H9 (cell line): ENCODE measurements around the gene GFY. TPM values are rescaled to one million over a fixed set of nuclear protein-coding genes. Genes with fewer than 3 reads are reported as not detected.

ENCODE experiments used
- DNase-seq: peaks from one replicate; pipeline ENCODE4 v3.0.0-alpha.2; 2017
- H2AFZ ChIP-seq: one replicate; pipeline ENCODE4 v1.6.1; 2013; ENCODE audit warnings: mild to moderate bottlenecking, low read length, control low read depth, moderate library complexity
- H2AK5ac ChIP-seq: 2 replicates; pipeline ENCODE4 v1.6.1; 2013; ENCODE audit warnings: low read length, control low read depth, mixed read lengths; ENCODE audit not compliant: insufficient read length
- H2BK120ac ChIP-seq: one replicate; pipeline ENCODE4 v1.6.1; 2013; ENCODE audit warnings: low read depth, mild to moderate bottlenecking, low read length, control low read depth, inconsistent platforms; ENCODE audit not compliant: poor library complexity, severe bottlenecking
- H2BK12ac ChIP-seq: 2 replicates; pipeline ENCODE4 v1.6.1; 2013; ENCODE audit warnings: low read length, control low read depth, mixed read lengths, low read depth; ENCODE audit not compliant: insufficient read length
- H2BK15ac ChIP-seq: 2 replicates; pipeline ENCODE4 v1.6.1; 2013; ENCODE audit warnings: low read depth, low read length, control low read depth
- H2BK20ac ChIP-seq: one replicate; pipeline ENCODE4 v1.6.1; 2013; ENCODE audit warnings: low read depth, mild to moderate bottlenecking, low read length, control low read depth, inconsistent platforms; ENCODE audit not compliant: poor library complexity, severe bottlenecking
- H2BK5ac ChIP-seq: 2 replicates; pipeline ENCODE4 v1.6.1; 2013; ENCODE audit warnings: low read length, control low read depth, mixed read lengths; ENCODE audit not compliant: insufficient read length
- H3K14ac ChIP-seq: 2 replicates; pipeline ENCODE4 v1.6.1; 2013; ENCODE audit warnings: low read length, control low read depth; ENCODE audit not compliant: insufficient read depth
- H3K18ac ChIP-seq: 2 replicates; pipeline ENCODE4 v1.6.1; 2013; ENCODE audit warnings: low read depth, mild to moderate bottlenecking, mixed read lengths, low read length, control low read depth; ENCODE audit not compliant: insufficient read length
- H3K23ac ChIP-seq: 2 replicates; pipeline ENCODE4 v1.6.1; 2013; ENCODE audit warnings: low read length, control low read depth, mixed read lengths, low read depth; ENCODE audit not compliant: insufficient read length
- H3K23me2 ChIP-seq: 2 replicates; pipeline ENCODE4 v1.6.1; 2013; ENCODE audit warnings: low read depth, mild to moderate bottlenecking, mixed read lengths, low read length, control low read depth; ENCODE audit not compliant: insufficient read length, poor library complexity, severe bottlenecking
- H3K27ac ChIP-seq: 2 replicates; pipeline ENCODE4 v1.5.1; 2013; ENCODE audit warnings: low read length, control low read depth, mixed read lengths, low read depth; ENCODE audit not compliant: insufficient read length
- H3K27me3 ChIP-seq: 2 replicates; pipeline ENCODE4 v1.6.1; 2013; ENCODE audit warnings: low read length, control low read depth, inconsistent platforms; ENCODE audit not compliant: insufficient read depth
- H3K4ac ChIP-seq: 2 replicates; pipeline ENCODE4 v1.6.1; 2013; ENCODE audit warnings: low read depth, mild to moderate bottlenecking, control low read depth, inconsistent platforms, low read length, moderate library complexity
- H3K4me1 ChIP-seq: 2 replicates; pipeline ENCODE4 v1.6.1; 2013; ENCODE audit warnings: low read length, control low read depth, inconsistent platforms; ENCODE audit not compliant: insufficient read depth
- H3K4me2 ChIP-seq: 2 replicates; pipeline ENCODE4 v1.6.1; 2013; ENCODE audit warnings: low read length, control low read depth, mixed read lengths; ENCODE audit not compliant: insufficient read length, insufficient read depth
- H3K56ac ChIP-seq: 2 replicates; pipeline ENCODE4 v1.6.1; 2013; ENCODE audit warnings: low read depth, mild to moderate bottlenecking, mixed read lengths, low read length, control low read depth; ENCODE audit not compliant: insufficient read length
- H3K79me1 ChIP-seq: 2 replicates; pipeline ENCODE4 v1.6.1; 2013; ENCODE audit warnings: low read depth, mild to moderate bottlenecking, moderate library complexity, low read length, control low read depth, inconsistent platforms; ENCODE audit not compliant: insufficient read depth, poor library complexity, severe bottlenecking
- H3K79me2 ChIP-seq: 2 replicates; pipeline ENCODE4 v1.6.1; 2013; ENCODE audit warnings: low read length, control low read depth, inconsistent platforms; ENCODE audit not compliant: insufficient read depth
- H3K9ac ChIP-seq: 2 replicates; pipeline ENCODE4 v1.6.1; 2013; ENCODE audit warnings: low read length, control low read depth, mixed read lengths; ENCODE audit not compliant: insufficient read length; ENCODE audit errors: extremely low read depth
- H3K9me3 ChIP-seq: one replicate; pipeline ENCODE4 v1.6.1; 2013; ENCODE audit warnings: low read depth, low read length, inconsistent platforms; ENCODE audit not compliant: control insufficient read depth
- H3T11ph ChIP-seq: one replicate; pipeline ENCODE4 v1.6.1; 2013; ENCODE audit warnings: mild to moderate bottlenecking, low read length, control low read depth, inconsistent platforms
- H4K20me1 ChIP-seq: one replicate; pipeline ENCODE4 v1.6.1; 2013; ENCODE audit not compliant: control insufficient read depth, insufficient read length, insufficient read depth
- H4K5ac ChIP-seq: 2 replicates; pipeline ENCODE4 v1.6.1; 2013; ENCODE audit warnings: low read depth, mild to moderate bottlenecking, mixed read lengths, low read length, control low read depth; ENCODE audit not compliant: insufficient read length
- H4K8ac ChIP-seq: replicated peaks from 2 replicates; pipeline ENCODE4 v1.6.1; 2013; ENCODE audit warnings: low read length, control low read depth, mixed read lengths, low read depth; ENCODE audit not compliant: insufficient read length
- H4K91ac ChIP-seq: 2 replicates; pipeline ENCODE4 v1.6.1; 2013; ENCODE audit warnings: low read depth, mild to moderate bottlenecking, moderate library complexity, mixed read lengths, low read length, control low read depth; ENCODE audit not compliant: insufficient read length
- H3K27ac Mint-ChIP-seq, 3 experiments: 2 replicates in 2 of 3; 3 replicates in 1 of 3; pipeline ENCODE4 v1.8.0; 2020 to 2021; ENCODE audit warnings: mixed read lengths in 3 of 3, mild to moderate bottlenecking in 1 of 3, moderate library complexity in 1 of 3
- H3K27me3 Mint-ChIP-seq: 2 replicates; pipeline ENCODE4 v1.8.0; 2021; ENCODE audit warnings: low read depth, mild to moderate bottlenecking, moderate library complexity, mixed read lengths
- H3K36me3 Mint-ChIP-seq, 3 experiments: 2 replicates in 2 of 3; 3 replicates in 1 of 3; pipeline ENCODE4 v1.8.0; 2020 to 2021; ENCODE audit warnings: low read depth in 3 of 3, mixed read lengths in 3 of 3; ENCODE audit not compliant: insufficient read depth in 1 of 3
- H3K4me1 Mint-ChIP-seq, 2 experiments: 2 replicates each; pipeline ENCODE4 v1.8.0; 2020; ENCODE audit warnings: mixed read lengths in 2 of 2
- H3K4me3 Mint-ChIP-seq, 2 experiments: 2 replicates in 1 of 2; 3 replicates in 1 of 2; pipeline ENCODE4 v1.8.0; 2020 to 2021; ENCODE audit warnings: mild to moderate bottlenecking in 2 of 2, mixed read lengths in 2 of 2, moderate library complexity in 1 of 2
- H3K9me3 Mint-ChIP-seq, 2 experiments: 2 replicates in 1 of 2; 3 replicates in 1 of 2; pipeline ENCODE4 v1.8.0; 2020; ENCODE audit warnings: mild to moderate bottlenecking in 2 of 2, mixed read lengths in 2 of 2, moderate library complexity in 1 of 2
- CTCF ChIP-seq: fragments of 200-600 bp; sonication (generic); conservative IDR thresholded peaks from 3 replicates; pipeline ENCODE4 v1.8.0; 2021; ENCODE audit warnings: antibody characterized with exemption, mild to moderate bottlenecking
- WGBS: extraction: QIAGEN DNeasy Blood & Tissue Kit; methylation state at CpG from one replicate; pipeline ENCODE4 v1.1.7; 2013; ENCODE audit warnings: missing lambda C conversion rate, low lambda C conversion rate, mixed read lengths; ENCODE audit not compliant: insufficient read length; ENCODE audit errors: extremely low coverage; 5-methylcytosine and 5-hydroxymethylcytosine counted together
- total RNA-seq: library from RNA; stranded (reverse); gene quantifications from 2 replicates; pipeline ENCODE4 v1.2.1, GENCODE V29; 2021

GFY gene
- total RNA-seq, 1 experiment from 2014 or later, result 1.3 TPM

GRCh38 chr19:49475995-49476880, 51.0 kb downstream of the GFY start:
- H2AK5ac ChIP-seq, result no peak overlapping the region
- no peaks in the 10 kb centered on the region for H3K79me1 ChIP-seq
- Mint-ChIP-seq H3K27ac (peak overlapping the region; percentile 27 to 81 (median 81); a peak in 5 of 7 replicates), H3K9me3 (peaks cover 0 to 2% of the 10 kb centered on the region in 2 experiments; a peak in 1 of 5 replicates), H3K4me3 (peak overlapping the region; percentile 45 to 59), H3K27me3 (peaks cover 19% of the 10 kb centered on the region), H3K36me3 (peaks cover 1 to 3% (median 2%) of the 10 kb centered on the region in 3 experiments; a peak in 3 of 7 replicates), H3K4me1 (peaks cover 11 to 24% of the 10 kb centered on the region in 2 experiments)
- H3K4me2 ChIP-seq, result peak overlapping the region; percentile 27
- H3K27ac ChIP-seq, result no peak overlapping the region
- H3K23ac ChIP-seq, result no peak overlapping the region
- no peak overlapping the region for H2BK120ac ChIP-seq
- H3K4me1 ChIP-seq, result peaks cover 3% of the 10 kb centered on the region; the same call in 1 of the 2 replicates
- DNase-seq, result peak; percentile 96
- H3K18ac ChIP-seq, result peak overlapping the region; percentile 29
- H4K8ac ChIP-seq, result no peak overlapping the region
- no peak overlapping the region for H2BK15ac ChIP-seq
- H3T11ph ChIP-seq, result no peak overlapping the region
- no peak overlapping the region for H2BK12ac ChIP-seq
- H3K56ac ChIP-seq, result no peak overlapping the region
- H4K91ac ChIP-seq, result no peak overlapping the region
- H3K14ac ChIP-seq, result no peak overlapping the region
- peak overlapping the region; percentile 74 for H2AFZ ChIP-seq
- H3K27me3 ChIP-seq, result no peaks in the 10 kb centered on the region; the same call in 1 of the 2 replicates
- no peak overlapping the region for H3K4ac ChIP-seq
- no peaks in the 10 kb centered on the region for H3K9me3 ChIP-seq
- no CpG with 5 or more reads among the region's 27 CpGs for WGBS
- H3K23me2 ChIP-seq, result no peaks in the 10 kb centered on the region
- H4K20me1 ChIP-seq, result no peaks in the 10 kb centered on the region
- H4K5ac ChIP-seq, result no peak overlapping the region
- no peak overlapping the region for H3K9ac ChIP-seq
- peak; percentile 74 for TF ChIP-seq CTCF
- H2BK20ac ChIP-seq, result no peak overlapping the region
- H3K79me2 ChIP-seq, result no peaks in the 10 kb centered on the region
- no peak overlapping the region for H2BK5ac ChIP-seq

Other genes starting within 250 kb of the GFY start
- 2.9 and 3.2 TPM in 2 replicates for gene SLC6A16, start 100.2 kb upstream of the GFY start, total RNA-seq
- not detected in 2 replicates for gene CD37, start 90.0 kb upstream of the GFY start, total RNA-seq
- gene TEAD2, start 63.0 kb upstream of the GFY start, total RNA-seq, result 118 and 126 TPM in 2 replicates
- gene DKKL1, start 61.5 kb upstream of the GFY start, total RNA-seq, result 2.3 and 3.5 TPM in 2 replicates
- 0.39 TPM in 1 of 2 replicates, not detected in the other for gene KASH5, start 37.1 kb upstream of the GFY start, total RNA-seq
- 0.92 and 0.96 TPM in 2 replicates for gene PTH2, start 1.9 kb upstream of the GFY start, total RNA-seq
- gene SLC17A7, start 16.1 kb downstream of the GFY start, total RNA-seq, result 1.1 and 1.3 TPM in 2 replicates
- gene PIH1D1, start 26.4 kb downstream of the GFY start, total RNA-seq, result 166 and 171 TPM in 2 replicates
- gene ALDH16A1, start 27.8 kb downstream of the GFY start, total RNA-seq, result 51.7 and 54.4 TPM in 2 replicates
- gene FLT3LG, start 48.8 kb downstream of the GFY start, total RNA-seq, result 2.1 and 2.6 TPM in 2 replicates
- gene RPL13A, start 62.2 kb downstream of the GFY start, total RNA-seq, result 3,286 and 3,356 TPM in 2 replicates
- 2,503 and 2,512 TPM in 2 replicates for gene RPS11, start 71.0 kb downstream of the GFY start, total RNA-seq
- gene FCGRT, start 87.3 kb downstream of the GFY start, total RNA-seq, result 41.1 and 45.4 TPM in 2 replicates
- 14.5 and 15.0 TPM in 2 replicates for gene RCN3, start 102.6 kb downstream of the GFY start, total RNA-seq
- gene NOSIP, start 155.2 kb downstream of the GFY start, total RNA-seq, result 75.1 and 78.4 TPM in 2 replicates
- 3.3 and 3.5 TPM in 2 replicates for gene PRRG2, start 155.9 kb downstream of the GFY start, total RNA-seq
- gene PRR12, start 165.8 kb downstream of the GFY start, total RNA-seq, result 64.2 and 65.9 TPM in 2 replicates
- 8.3 and 9.9 TPM in 2 replicates for gene RRAS, start 214.8 kb downstream of the GFY start, total RNA-seq
- 85.3 and 86.4 TPM in 2 replicates for gene SCAF1, start 216.8 kb downstream of the GFY start, total RNA-seq
- 185 and 205 TPM in 2 replicates for gene IRF3, start 240.5 kb downstream of the GFY start, total RNA-seq
- 145 and 154 TPM in 2 replicates for gene BCL2L12, start 240.5 kb downstream of the GFY start, total RNA-seq